Fibroblast of lung (primary cell): ENCODE data around the gene CNTFR. TPM values are rescaled to one million over a fixed set of nuclear protein-coding genes. Genes with fewer than 3 reads are reported as not detected.

Source experiments
- DNase-seq, 2 donors: peaks; one replicate each; pipeline versions ENCODE4 v3.0.0 to v3.0.0-alpha.2; 2010; ENCODE audit warnings: low read depth in 2 of 2
- H2AFZ ChIP-seq: 2 replicates; pipeline ENCODE4 v1.5.1; 2012; ENCODE audit warnings: low read length, control low read depth, inconsistent platforms
- H3K27ac ChIP-seq: 2 replicates; pipeline ENCODE4 v1.5.1; 2011; ENCODE audit warnings: low read length, control low read depth; ENCODE audit not compliant: insufficient read depth
- H3K27me3 ChIP-seq: 2 replicates; pipeline ENCODE4 v1.5.1; 2011; ENCODE audit warnings: mild to moderate bottlenecking, low read length; ENCODE audit not compliant: control insufficient read depth, insufficient read depth
- H3K36me3 ChIP-seq: 2 replicates; pipeline ENCODE4 v1.5.1; 2011; ENCODE audit warnings: low read length; ENCODE audit not compliant: control insufficient read depth, insufficient read depth
- H3K4me1 ChIP-seq: 2 replicates; pipeline ENCODE4 v1.5.1; 2011; ENCODE audit warnings: low read length; ENCODE audit not compliant: control insufficient read depth, insufficient read depth; ENCODE audit errors: extremely low read depth
- H3K4me2 ChIP-seq: 2 replicates; pipeline ENCODE4 v1.5.1; 2011; ENCODE audit warnings: low read length, control low read depth; ENCODE audit not compliant: insufficient read depth; ENCODE audit errors: extremely low read depth
- H3K4me3 ChIP-seq, 4 experiments: fragments of 200-600 bp in 1 of 4; sonication (generic) in 1 of 4; replicated peaks in 1 of 4; 2 replicates each; pipeline ENCODE4 v1.5.1; 2011 to 2016; ENCODE audit warnings: low read length in 4 of 4, low read depth in 3 of 4, mild to moderate bottlenecking in 3 of 4, control low read depth in 2 of 4, inconsistent platforms in 1 of 4, mixed read lengths in 1 of 4; ENCODE audit not compliant: insufficient read depth in 1 of 4; ENCODE audit errors: control extremely low read depth in 1 of 4
- H3K79me2 ChIP-seq: 2 replicates; pipeline ENCODE4 v1.5.1; 2012; ENCODE audit warnings: mild to moderate bottlenecking, low read length, inconsistent platforms; ENCODE audit not compliant: control insufficient read depth, insufficient read depth
- H3K9ac ChIP-seq: 2 replicates; pipeline ENCODE4 v1.5.1; 2011; ENCODE audit warnings: mild to moderate bottlenecking, low read length, control low read depth; ENCODE audit not compliant: insufficient read depth
- H3K9me3 ChIP-seq: 2 replicates; pipeline ENCODE4 v1.5.1; 2012; ENCODE audit warnings: low read depth, low read length; ENCODE audit not compliant: control insufficient read depth, insufficient read depth
- H4K20me1 ChIP-seq: 2 replicates; pipeline ENCODE4 v1.5.1; 2011; ENCODE audit warnings: low read length; ENCODE audit not compliant: control insufficient read depth, insufficient read depth; ENCODE audit errors: extremely low read depth
- EZH2 ChIP-seq: IDR thresholded peaks from 2 replicates; pipeline ENCODE4 v1.5.1; 2012; ENCODE audit warnings: low read length, control low read depth, mild to moderate bottlenecking; ENCODE audit errors: missing control alignments
- polyA plus RNA-seq, 2 donors: library from polyadenylated mRNA; depleted of rRNA in 1 of 2; stranded (reverse) in 1 of 2; unstranded in 1 of 2; fragments of >200 nt; gene quantifications; 2 replicates each; pipeline ENCODE4 v1.2.1, GENCODE V29; 2011 to 2012; ENCODE audit warnings: missing spikeins in 1 of 2
- total RNA-seq: library from RNA; depleted of rRNA; stranded (reverse); fragments of >200 nt; gene quantifications from 2 replicates; pipeline ENCODE4 v1.2.1, GENCODE V29; 2014
- TF ChIP-seq, protein P1 (sequence below), 2 donors: IDR thresholded peaks in 1 of 2; conservative IDR thresholded peaks in 1 of 2; 1 replicate in 1 of 2; 2 replicates in 1 of 2; pipeline ENCODE4 v1.5.1; 2011 to 2012; ENCODE audit warnings: low read length in 2 of 2, control low read depth in 1 of 2, inconsistent platforms in 1 of 2, low read depth in 1 of 2, mild to moderate bottlenecking in 1 of 2

The CNTFR gene
- total and polyA plus RNA-seq, 2 donors (not counting 1 experiment from before 2014, with no cell fraction given): not detected

DNA sequence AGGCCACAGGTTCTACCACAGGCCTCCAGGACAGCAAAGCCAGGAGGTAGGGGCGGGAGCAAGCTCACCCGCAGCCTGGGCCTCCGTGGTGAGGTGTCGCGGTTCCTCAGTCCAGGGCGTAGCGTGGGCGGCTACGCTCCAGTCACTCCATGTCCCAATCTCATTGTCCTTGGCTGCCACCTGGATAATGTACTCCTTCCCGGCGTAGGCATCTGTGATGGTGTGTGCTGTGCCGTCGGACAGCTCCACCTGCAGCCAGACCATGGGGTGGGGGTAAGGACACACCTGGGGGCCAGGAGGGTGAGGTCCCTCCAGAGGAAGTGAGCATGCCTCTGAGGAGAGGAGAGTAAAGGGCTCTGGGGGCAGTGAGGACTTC is 36.9 kb downstream of the CNTFR start:
- Histone ChIP-seq H3K27me3 (no peaks in the 10 kb centered on the region), H3K4me1 (no peaks in the 10 kb centered on the region)
- no peak for TF ChIP-seq EZH2
- TF ChIP-seq, protein P1, sequence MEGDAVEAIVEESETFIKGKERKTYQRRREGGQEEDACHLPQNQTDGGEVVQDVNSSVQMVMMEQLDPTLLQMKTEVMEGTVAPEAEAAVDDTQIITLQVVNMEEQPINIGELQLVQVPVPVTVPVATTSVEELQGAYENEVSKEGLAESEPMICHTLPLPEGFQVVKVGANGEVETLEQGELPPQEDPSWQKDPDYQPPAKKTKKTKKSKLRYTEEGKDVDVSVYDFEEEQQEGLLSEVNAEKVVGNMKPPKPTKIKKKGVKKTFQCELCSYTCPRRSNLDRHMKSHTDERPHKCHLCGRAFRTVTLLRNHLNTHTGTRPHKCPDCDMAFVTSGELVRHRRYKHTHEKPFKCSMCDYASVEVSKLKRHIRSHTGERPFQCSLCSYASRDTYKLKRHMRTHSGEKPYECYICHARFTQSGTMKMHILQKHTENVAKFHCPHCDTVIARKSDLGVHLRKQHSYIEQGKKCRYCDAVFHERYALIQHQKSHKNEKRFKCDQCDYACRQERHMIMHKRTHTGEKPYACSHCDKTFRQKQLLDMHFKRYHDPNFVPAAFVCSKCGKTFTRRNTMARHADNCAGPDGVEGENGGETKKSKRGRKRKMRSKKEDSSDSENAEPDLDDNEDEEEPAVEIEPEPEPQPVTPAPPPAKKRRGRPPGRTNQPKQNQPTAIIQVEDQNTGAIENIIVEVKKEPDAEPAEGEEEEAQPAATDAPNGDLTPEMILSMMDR (conservative IDR thresholded peaks at IDR 0.05 in 1 of 2, IDR thresholded peaks at IDR 0.05 in 1 of 2; ENCODE audit: low read depth in 1 of 2, low read length in 2 of 2): no peak

DNA sequence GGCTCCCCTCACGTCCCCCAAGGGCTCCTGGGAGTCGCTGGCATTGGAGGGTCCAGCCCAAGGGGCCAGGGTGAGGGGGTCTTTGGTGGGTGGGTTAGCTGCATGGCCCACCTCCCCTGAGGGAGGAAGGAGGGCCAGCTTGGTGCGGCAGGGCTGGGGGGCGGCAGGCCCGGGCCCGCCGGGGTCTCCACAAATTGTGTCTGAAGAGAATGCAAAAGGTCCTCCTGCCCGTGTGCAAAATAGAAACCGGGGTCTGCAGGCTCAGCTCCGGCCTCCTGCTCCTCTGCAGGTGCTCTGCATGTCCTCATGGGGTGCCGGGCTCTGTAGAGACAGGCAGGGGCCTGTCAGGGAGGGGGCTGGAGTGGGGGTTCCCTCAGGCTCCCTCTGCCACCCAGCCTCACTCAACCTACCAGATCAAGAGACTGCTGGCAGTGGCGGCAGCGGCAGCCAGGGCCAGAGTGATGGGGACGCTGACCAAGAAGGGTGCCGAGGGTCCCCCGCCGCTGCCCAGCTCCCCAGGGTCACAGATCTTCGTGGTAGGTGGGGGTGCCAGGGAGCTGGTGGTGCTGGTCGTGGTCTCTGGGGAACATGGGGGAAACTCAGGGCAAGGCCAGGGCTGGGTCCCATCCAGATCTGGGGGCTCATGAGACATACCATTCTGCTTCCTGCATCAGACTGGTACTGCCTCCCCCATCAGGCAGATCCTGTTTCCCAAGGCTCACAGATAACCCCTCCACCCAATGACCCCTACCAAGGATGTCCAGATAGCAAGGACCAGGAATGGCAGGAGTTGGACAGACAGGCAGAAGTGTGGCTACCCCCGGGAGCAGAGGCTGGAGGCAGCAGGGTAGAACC is 37.5 kb downstream of the CNTFR start:
- Histone ChIP-seq H2AFZ (no peak overlapping the region), H3K9me3 (no peaks in the 10 kb centered on the region), H3K79me2 (no peaks in the 10 kb centered on the region), H3K36me3 (no peaks in the 10 kb centered on the region), H3K27ac (no peak overlapping the region), H3K27me3 (no peaks in the 10 kb centered on the region), H3K4me2 (no peak overlapping the region), H3K4me1 (no peaks in the 10 kb centered on the region), H4K20me1 (no peaks in the 10 kb centered on the region), H3K9ac (no peak overlapping the region), H3K4me3 (no peak overlapping the region)
- DNase-seq: no peak
- TF ChIP-seq, protein P1 (conservative IDR thresholded peaks at IDR 0.05 in 1 of 2, IDR thresholded peaks at IDR 0.05 in 1 of 2; ENCODE audit: low read depth in 1 of 2, low read length in 2 of 2): no peak
- no peak for TF ChIP-seq EZH2

More for the DNA sequence above, 36.9 kb downstream of the CNTFR start:
- Histone ChIP-seq H3K9me3 (no peaks in the 10 kb centered on the region), H3K36me3 (no peaks in the 10 kb centered on the region), H3K4me2 (no peak overlapping the region), H3K79me2 (no peaks in the 10 kb centered on the region), H2AFZ (no peak overlapping the region), H3K27ac (no peak overlapping the region), H3K9ac (no peak overlapping the region), H3K4me3 (no peak overlapping the region), H4K20me1 (no peaks in the 10 kb centered on the region)
- no peak for DNase-seq

DNA sequence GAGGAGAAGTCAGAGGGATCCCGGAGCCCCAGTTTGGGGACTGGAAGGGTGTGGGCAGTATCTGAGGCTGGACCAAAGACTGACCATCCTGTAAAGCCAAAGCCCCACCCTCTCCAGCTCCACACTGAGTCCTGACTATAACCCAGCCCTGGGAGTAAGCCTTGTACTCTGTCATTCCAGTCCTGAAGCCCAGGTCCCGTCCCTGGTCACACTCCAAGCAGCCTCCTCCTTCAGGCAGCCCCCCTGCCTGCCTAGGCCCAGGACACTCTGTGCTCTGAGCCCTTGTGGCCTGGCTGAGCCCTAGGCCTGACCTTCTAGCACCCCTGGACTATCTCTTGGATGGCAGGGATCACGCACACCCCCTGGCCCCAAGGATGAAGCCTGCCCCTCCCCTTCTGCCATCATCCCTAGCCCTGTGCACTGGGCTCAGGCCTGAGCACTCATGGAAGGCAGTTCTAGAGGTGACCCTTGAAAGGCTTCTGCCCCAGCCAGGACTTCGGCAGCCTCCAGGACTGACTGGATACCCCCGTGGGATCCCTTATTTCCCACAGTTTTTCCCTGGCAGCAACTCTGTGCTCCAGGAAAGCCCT is 38.7 kb downstream of the CNTFR start:
- Histone ChIP-seq H3K36me3 (no peaks in the 10 kb centered on the region), H3K9me3 (no peaks in the 10 kb centered on the region), H3K4me1 (no peaks in the 10 kb centered on the region), H3K4me2 (no peak overlapping the region), H4K20me1 (no peaks in the 10 kb centered on the region), H3K9ac (no peak overlapping the region), H2AFZ (no peak overlapping the region), H3K79me2 (no peaks in the 10 kb centered on the region), H3K27ac (no peak overlapping the region), H3K27me3 (no peaks in the 10 kb centered on the region), H3K4me3 (no peak overlapping the region)
- no peak for DNase-seq
- no peak for TF ChIP-seq EZH2
- TF ChIP-seq, protein P1 (conservative IDR thresholded peaks at IDR 0.05 in 1 of 2, IDR thresholded peaks at IDR 0.05 in 1 of 2; ENCODE audit: low read depth in 1 of 2, low read length in 2 of 2): no peak
